Esophagus muscularis mucosa (tissue), 3 donors: ENCODE data around the gene SRD5A1.

Experiments used
- POLR2A ChIP-seq: fragments of 450-650 bp; IDR thresholded peaks from one replicate; pipeline ENCODE4 v1.6.1; 2017; ENCODE audit warnings: antibody characterized with exemption, moderate library complexity, mild to moderate bottlenecking, low read depth
- POLR2AphosphoS5 ChIP-seq, 2 donors: sonication (generic); formaldehyde crosslinking; IDR thresholded peaks; one replicate each; pipeline ENCODE4 v1.6.1; 2017; ENCODE audit warnings: antibody characterized with exemption in 2 of 2
- TF ChIP-seq, protein P1 (sequence below), 3 experiments: fragments of 200-600 bp in 2 of 3; fragments of 450-650 bp in 1 of 3; sonication (generic) in 2 of 3; IDR thresholded peaks; one replicate each; pipeline ENCODE4 v1.5.1; 2017 to 2019; ENCODE audit warnings: antibody characterized with exemption in 3 of 3, mild to moderate bottlenecking in 2 of 3, moderate library complexity in 1 of 3

DNA sequence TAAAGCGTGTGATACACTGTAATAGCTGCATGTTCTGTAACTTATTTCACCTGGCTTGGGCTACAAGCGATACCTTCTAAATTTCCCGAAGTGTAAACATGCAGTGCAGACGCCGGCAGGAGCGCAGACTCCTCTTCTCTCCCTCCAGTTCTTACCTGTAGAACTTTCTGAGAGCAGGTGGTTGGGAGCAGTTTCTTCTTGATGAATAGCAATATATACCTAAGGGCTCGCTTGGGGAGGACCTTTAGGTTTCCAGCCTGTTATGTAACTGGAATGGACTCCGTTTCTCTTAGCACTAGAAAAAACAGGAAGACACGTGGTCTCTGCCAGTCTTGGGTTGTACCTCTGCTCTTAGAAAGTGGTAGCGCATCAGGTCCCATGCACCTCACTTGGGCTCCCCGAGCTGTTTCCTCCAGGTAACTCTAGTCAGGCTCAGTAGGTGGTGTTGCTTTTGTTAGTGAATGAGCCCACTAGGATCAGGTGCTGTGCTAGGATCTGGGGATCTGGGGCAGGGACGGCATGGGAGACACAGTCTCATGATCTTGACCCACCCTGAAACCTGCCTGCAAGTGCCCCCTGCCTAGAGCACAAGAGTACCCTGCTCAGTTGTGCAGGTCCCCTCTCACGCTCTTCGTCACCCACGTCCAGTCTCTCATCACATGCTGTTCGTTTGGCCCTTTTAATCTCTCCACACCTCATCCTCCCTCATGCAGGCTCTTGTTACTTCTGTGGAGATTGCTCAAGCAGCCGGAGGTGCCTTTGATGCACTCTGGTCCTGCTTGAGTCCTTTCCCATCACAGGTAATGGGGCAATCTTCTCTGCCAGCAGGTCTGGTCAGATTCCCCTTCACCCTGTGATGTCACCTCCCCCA is 82.8 kb downstream of the SRD5A1 start:
- no peak for TF ChIP-seq POLR2AphosphoS5 (IDR thresholded peaks at IDR 0.05)
- TF ChIP-seq POLR2A: no peak
- TF ChIP-seq, protein P1, sequence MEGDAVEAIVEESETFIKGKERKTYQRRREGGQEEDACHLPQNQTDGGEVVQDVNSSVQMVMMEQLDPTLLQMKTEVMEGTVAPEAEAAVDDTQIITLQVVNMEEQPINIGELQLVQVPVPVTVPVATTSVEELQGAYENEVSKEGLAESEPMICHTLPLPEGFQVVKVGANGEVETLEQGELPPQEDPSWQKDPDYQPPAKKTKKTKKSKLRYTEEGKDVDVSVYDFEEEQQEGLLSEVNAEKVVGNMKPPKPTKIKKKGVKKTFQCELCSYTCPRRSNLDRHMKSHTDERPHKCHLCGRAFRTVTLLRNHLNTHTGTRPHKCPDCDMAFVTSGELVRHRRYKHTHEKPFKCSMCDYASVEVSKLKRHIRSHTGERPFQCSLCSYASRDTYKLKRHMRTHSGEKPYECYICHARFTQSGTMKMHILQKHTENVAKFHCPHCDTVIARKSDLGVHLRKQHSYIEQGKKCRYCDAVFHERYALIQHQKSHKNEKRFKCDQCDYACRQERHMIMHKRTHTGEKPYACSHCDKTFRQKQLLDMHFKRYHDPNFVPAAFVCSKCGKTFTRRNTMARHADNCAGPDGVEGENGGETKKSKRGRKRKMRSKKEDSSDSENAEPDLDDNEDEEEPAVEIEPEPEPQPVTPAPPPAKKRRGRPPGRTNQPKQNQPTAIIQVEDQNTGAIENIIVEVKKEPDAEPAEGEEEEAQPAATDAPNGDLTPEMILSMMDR (IDR thresholded peaks at IDR 0.05): no peak
